ENCODE measurements around the gene SLC35G2. TPM values are rescaled to one million over a fixed set of nuclear protein-coding genes. Genes with fewer than 3 reads are reported as not detected.

Gene SLC35G2
- total RNA-seq, 2 experiments from 2014 or later: 3.0 TPM

DNA sequence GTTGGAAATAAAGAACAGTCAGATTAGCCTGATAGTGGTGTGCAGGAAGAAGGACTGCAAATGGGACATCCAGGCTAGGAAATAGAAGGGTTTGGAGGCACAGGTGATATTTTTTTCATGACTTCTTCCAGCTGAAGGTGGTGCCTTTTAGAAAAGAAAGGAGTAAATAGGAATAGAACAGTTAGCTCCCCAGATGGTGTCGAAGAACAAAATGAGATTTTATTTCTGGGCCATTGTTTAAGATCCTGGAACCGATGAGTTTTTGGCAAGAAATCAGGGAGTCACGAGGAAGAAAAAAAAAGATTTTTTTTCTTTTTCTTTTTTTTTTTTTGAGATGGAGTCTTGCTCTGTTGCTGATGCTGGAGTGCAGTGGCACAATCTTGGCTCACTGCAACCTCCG lies 33.3 kb downstream of the SLC35G2 start:
- intact Hi-C loops (cut with micrococcal nuclease): no loop called here
- Mint-ChIP-seq H3K27ac (no peak overlapping the region), H3K4me1 (ENCODE audit: low read depth) (peaks cover 3% of the 10 kb centered on the region), H3K9me3 (peaks cover 3% of the 10 kb centered on the region), H3K4me3 (no peak overlapping the region), H3K36me3 (ENCODE audit: low read depth) (peaks cover 19% of the 10 kb centered on the region), H3K27me3 (no peaks in the 10 kb centered on the region)
- TF ChIP-seq, protein P1, sequence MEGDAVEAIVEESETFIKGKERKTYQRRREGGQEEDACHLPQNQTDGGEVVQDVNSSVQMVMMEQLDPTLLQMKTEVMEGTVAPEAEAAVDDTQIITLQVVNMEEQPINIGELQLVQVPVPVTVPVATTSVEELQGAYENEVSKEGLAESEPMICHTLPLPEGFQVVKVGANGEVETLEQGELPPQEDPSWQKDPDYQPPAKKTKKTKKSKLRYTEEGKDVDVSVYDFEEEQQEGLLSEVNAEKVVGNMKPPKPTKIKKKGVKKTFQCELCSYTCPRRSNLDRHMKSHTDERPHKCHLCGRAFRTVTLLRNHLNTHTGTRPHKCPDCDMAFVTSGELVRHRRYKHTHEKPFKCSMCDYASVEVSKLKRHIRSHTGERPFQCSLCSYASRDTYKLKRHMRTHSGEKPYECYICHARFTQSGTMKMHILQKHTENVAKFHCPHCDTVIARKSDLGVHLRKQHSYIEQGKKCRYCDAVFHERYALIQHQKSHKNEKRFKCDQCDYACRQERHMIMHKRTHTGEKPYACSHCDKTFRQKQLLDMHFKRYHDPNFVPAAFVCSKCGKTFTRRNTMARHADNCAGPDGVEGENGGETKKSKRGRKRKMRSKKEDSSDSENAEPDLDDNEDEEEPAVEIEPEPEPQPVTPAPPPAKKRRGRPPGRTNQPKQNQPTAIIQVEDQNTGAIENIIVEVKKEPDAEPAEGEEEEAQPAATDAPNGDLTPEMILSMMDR (IDR thresholded peaks at IDR 0.05): no peak
- ATAC-seq (no peak), DNase-seq (no peak)
- CTCF ChIA-PET: interaction anchor here (0.6 to 1.6 kb wide), 3 partner anchors 12 to 162 kb away, joined by 3 to 8 read pairs (median 4); partner anchors contain the start of gene STAG1
- POLR2A ChIA-PET: interaction anchor here (1.9 kb wide), 1 partner anchor 9 kb away, joined by 8 read pairs; the partner anchor contains the start of gene NCK1

DNA sequence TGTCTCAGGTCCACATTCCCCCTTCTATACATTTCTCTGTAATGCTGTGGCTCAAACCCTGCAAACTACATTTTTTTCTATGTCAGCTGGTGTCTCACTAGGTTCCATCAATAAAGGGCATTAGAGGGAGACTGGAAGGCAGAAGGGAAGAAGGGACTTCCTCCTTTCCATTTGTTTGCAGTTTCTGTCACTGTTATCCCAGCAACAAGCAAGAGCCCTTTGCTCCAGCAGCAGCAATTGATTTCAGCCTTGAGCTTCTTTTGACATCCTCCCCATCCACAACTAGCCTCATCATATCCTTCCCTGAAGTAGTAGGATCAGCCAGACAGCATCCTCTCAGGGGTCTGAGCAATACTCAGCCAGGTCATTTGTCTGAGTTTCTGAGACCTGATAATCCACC lies 37.7 kb downstream of the SLC35G2 start:
- ChIA-PET POLR2A (no interaction called here), CTCF (no interaction called here)
- no peak overlapping the region for H3K27ac Mint-ChIP-seq
- H3K27me3 Mint-ChIP-seq: no peaks in the 10 kb centered on the region
- peaks cover 36% of the 10 kb centered on the region for H3K36me3 Mint-ChIP-seq (ENCODE audit: low read depth)
- no peak overlapping the region for H3K4me3 Mint-ChIP-seq
- TF ChIP-seq, protein P1 (IDR thresholded peaks at IDR 0.05): no peak
- ATAC-seq (no peak), DNase-seq (no peak)
- peaks cover 24% of the 10 kb centered on the region for H3K4me1 Mint-ChIP-seq (ENCODE audit: low read depth)
- peaks cover 3% of the 10 kb centered on the region for H3K9me3 Mint-ChIP-seq
- intact Hi-C loops (cut with micrococcal nuclease): no loop called here

DNA sequence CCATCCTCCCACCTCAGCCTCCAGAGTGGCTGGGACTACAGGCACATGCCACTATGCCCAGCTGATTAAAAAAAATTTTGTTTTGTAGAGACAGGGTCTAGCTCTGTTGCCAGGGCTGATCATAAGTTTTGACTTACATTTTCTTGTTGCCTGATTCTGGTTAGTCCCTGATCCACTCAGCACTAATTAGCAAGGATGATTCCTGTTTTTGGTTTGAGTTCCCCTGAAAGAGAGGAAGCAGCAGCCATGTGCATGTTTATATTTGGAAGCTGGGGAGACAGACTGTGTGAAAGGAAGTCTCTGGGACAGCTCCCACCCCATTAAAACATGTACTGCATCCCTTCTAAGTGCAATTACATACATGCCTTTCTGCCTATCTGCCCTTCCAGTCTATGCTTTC lies 39.5 kb downstream of the SLC35G2 start:
- ATAC-seq: no peak

DNA sequence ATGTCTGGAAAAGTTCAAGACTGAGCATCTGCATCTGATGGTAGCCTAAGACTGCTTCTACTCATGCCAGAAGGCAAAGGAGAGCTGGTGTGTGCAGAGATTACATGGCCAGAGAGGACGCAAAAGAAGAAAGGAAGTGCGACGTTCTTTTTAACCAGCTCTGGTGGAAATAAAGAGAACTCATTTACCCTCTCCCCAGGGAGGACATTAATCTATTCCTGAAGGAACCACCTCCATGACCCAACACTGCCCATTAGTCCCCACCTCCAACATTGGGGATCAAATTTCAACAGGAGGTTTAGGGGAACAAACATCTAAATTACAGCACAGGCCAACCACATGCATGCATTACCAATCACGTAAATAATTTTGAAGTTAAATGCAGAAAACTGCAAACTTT lies 41.6 kb downstream of the SLC35G2 start:
- intact Hi-C loops (cut with micrococcal nuclease): loop anchor here (10.0 kb wide), 2 partner anchors 46 to 64 kb away; partner anchors contain the start of gene SLC35G2
- peak overlapping the region; percentile 92 for H3K27ac Mint-ChIP-seq
- peaks cover 3% of the 10 kb centered on the region for H3K9me3 Mint-ChIP-seq
- ATAC-seq: no peak
- no peaks in the 10 kb centered on the region for H3K27me3 Mint-ChIP-seq
- ChIA-PET POLR2A (interaction anchor here (1.2 to 3.5 kb wide), 4 partner anchors 9 to 158 kb away, joined by 4 to 37 read pairs (median 6); partner anchors contain the start of gene STAG1), CTCF (interaction anchor here (1.1 to 5.0 kb wide), 3 partner anchors 50 to 154 kb away, joined by 3 to 34 read pairs (median 28); partner anchors contain the start of gene STAG1)
- H3K4me1 Mint-ChIP-seq (ENCODE audit: low read depth): peaks cover 32% of the 10 kb centered on the region
- H3K4me3 Mint-ChIP-seq: peak overlapping the region; percentile 97
- peaks cover 41% of the 10 kb centered on the region for H3K36me3 Mint-ChIP-seq (ENCODE audit: low read depth)
- TF ChIP-seq, protein P1 (IDR thresholded peaks at IDR 0.05): no peak
- no peak for DNase-seq

More for the DNA sequence above, 39.5 kb downstream of the SLC35G2 start:
- ChIA-PET CTCF (interaction anchor here (0.7 to 5.0 kb wide), 3 partner anchors 61 to 156 kb away, joined by 3 to 28 read pairs (median 3); no protein-coding TSS in a partner anchor), POLR2A (interaction anchor here (0.5 to 1.9 kb wide), 4 partner anchors 76 to 209 kb away, joined by 3 to 9 read pairs (median 4); partner anchors contain the start of gene STAG1)
- Mint-ChIP-seq H3K36me3 (ENCODE audit: low read depth) (peaks cover 45% of the 10 kb centered on the region), H3K4me3 (no peak overlapping the region), H3K27ac (no peak overlapping the region), H3K9me3 (peaks cover 3% of the 10 kb centered on the region), H3K27me3 (no peaks in the 10 kb centered on the region), H3K4me1 (ENCODE audit: low read depth) (peaks cover 27% of the 10 kb centered on the region)
- intact Hi-C loops (cut with micrococcal nuclease): no loop called here
- TF ChIP-seq, protein P1 (IDR thresholded peaks at IDR 0.05): no peak
- DNase-seq: no peak

Measured in activated CD8-positive, alpha-beta T cell treated with anti-CD3 and anti-CD28 coated beads for 36 hours (primary cell).